ENCODE measurements around the gene CELSR3. TPM values are rescaled to one million over a fixed set of nuclear protein-coding genes. Genes with fewer than 3 reads are reported as not detected.

The CELSR3 gene
- total RNA-seq, 1 experiment from 2014 or later: 1.1 TPM

DNA sequence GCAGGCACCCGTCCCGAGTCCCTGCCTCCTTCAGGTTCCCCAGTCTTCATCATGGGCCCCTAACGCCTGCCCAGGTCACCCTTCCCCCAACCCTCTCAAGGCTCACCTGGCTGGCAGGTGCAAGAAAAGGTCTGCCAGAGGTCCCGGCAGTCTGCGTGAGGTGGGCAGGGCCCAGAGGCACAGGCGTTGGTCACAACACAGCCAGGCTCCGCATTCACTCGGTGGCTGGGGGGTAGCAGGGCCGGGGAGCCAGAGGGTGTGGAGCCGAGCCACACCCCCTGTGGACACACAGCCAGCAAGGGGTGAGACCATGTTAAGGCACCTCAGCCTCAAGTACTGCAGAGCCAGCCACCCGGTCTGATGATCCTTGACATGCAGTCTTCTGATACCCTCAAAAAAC is 10.9 kb downstream of the CELSR3 start:
- CTCF ChIA-PET: no interaction called here
- Histone ChIP-seq H3K4me3 (ENCODE audit: low read length) (no peak overlapping the region), H3F3A (ENCODE audit: low read length, unreplicated experiment) (no peaks in the 10 kb centered on the region), H2AFZ (ENCODE audit: low read length) (no peak overlapping the region), H4K20me1 (ENCODE audit: low read length) (no peaks in the 10 kb centered on the region), H3K9me3 (ENCODE audit: low read length) (no peaks in the 10 kb centered on the region), H3K9ac (ENCODE audit: low read length) (no peak overlapping the region), H3K4me1 (ENCODE audit: insufficient read depth, low read length) (no peaks in the 10 kb centered on the region), H3K79me2 (ENCODE audit: low read length) (no peaks in the 10 kb centered on the region), H3K27me3 (ENCODE audit: low read length) (no peaks in the 10 kb centered on the region), H3K27ac (ENCODE audit: low read length) (no peak overlapping the region), H3K4me2 (ENCODE audit: low read length) (no peak overlapping the region), H3K36me3 (ENCODE audit: low read depth, low read length) (no peaks in the 10 kb centered on the region), H3K9me2 (replicated peaks; ENCODE audit: low read length) (no peaks in the 10 kb centered on the region)
- no peak for TF ChIP-seq EZH2phosphoT487 (IDR thresholded peaks at IDR 0.05; ENCODE audit: borderline replicate concordance, low read length)
- DNase-seq (no peak), ATAC-seq (no peak)
- POLR2A ChIA-PET (ENCODE audit: unreplicated experiment): no interaction called here
- no TSS peak for BruUV-seq (replicated peaks)
- intact Hi-C loops (cut with micrococcal nuclease): no loop called here

DNA sequence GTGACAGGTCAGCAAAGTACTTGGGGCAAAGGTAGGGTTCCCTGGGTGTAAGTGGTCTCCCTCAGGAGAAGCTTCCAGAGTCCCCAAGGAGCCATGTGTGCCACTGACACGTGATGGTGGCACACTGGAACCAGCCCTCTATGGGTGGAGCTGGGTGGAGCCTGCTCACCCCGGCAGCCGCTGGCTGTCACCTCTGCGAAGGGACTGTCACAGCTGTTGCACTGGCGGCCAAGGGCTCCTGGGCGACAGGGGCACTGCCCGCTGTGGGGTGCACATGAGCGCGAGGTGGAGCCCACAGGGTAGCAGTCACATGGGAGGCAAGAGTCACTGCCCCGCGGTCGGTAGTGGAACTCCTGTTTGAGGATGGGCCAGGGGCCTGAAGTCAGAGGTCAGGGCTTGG is 12.0 kb downstream of the CELSR3 start:
- Histone ChIP-seq H3K79me2 (ENCODE audit: low read length) (no peaks in the 10 kb centered on the region), H3K27ac (ENCODE audit: low read length) (no peak overlapping the region), H3K9ac (ENCODE audit: low read length) (no peak overlapping the region), H3K4me3 (ENCODE audit: low read length) (no peak overlapping the region), H3F3A (ENCODE audit: low read length, unreplicated experiment) (no peaks in the 10 kb centered on the region), H3K36me3 (ENCODE audit: low read depth, low read length) (no peaks in the 10 kb centered on the region), H3K4me2 (ENCODE audit: low read length) (no peak overlapping the region), H3K9me3 (ENCODE audit: low read length) (no peaks in the 10 kb centered on the region), H3K27me3 (ENCODE audit: low read length) (no peaks in the 10 kb centered on the region), H4K20me1 (ENCODE audit: low read length) (no peaks in the 10 kb centered on the region), H2AFZ (ENCODE audit: low read length) (no peak overlapping the region), H3K4me1 (ENCODE audit: insufficient read depth, low read length) (no peaks in the 10 kb centered on the region), H3K9me2 (replicated peaks; ENCODE audit: low read length) (no peaks in the 10 kb centered on the region)
- POLR2A ChIA-PET (ENCODE audit: unreplicated experiment): no interaction called here
- CTCF ChIA-PET: no interaction called here
- ATAC-seq: no peak
- intact Hi-C loops (cut with micrococcal nuclease): no loop called here
- DNase-seq: no peak
- BruUV-seq (replicated peaks): no TSS peak
- TF ChIP-seq EZH2phosphoT487 (IDR thresholded peaks at IDR 0.05; ENCODE audit: borderline replicate concordance, low read length) (no peak), EZH2 (IDR thresholded peaks at IDR 0.05; ENCODE audit: low read length, unreplicated experiment) (no peak)
- TF ChIP-seq, protein P1, sequence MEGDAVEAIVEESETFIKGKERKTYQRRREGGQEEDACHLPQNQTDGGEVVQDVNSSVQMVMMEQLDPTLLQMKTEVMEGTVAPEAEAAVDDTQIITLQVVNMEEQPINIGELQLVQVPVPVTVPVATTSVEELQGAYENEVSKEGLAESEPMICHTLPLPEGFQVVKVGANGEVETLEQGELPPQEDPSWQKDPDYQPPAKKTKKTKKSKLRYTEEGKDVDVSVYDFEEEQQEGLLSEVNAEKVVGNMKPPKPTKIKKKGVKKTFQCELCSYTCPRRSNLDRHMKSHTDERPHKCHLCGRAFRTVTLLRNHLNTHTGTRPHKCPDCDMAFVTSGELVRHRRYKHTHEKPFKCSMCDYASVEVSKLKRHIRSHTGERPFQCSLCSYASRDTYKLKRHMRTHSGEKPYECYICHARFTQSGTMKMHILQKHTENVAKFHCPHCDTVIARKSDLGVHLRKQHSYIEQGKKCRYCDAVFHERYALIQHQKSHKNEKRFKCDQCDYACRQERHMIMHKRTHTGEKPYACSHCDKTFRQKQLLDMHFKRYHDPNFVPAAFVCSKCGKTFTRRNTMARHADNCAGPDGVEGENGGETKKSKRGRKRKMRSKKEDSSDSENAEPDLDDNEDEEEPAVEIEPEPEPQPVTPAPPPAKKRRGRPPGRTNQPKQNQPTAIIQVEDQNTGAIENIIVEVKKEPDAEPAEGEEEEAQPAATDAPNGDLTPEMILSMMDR (conservative IDR thresholded peaks at IDR 0.05; ENCODE audit: low read depth, low read length): no peak

DNA sequence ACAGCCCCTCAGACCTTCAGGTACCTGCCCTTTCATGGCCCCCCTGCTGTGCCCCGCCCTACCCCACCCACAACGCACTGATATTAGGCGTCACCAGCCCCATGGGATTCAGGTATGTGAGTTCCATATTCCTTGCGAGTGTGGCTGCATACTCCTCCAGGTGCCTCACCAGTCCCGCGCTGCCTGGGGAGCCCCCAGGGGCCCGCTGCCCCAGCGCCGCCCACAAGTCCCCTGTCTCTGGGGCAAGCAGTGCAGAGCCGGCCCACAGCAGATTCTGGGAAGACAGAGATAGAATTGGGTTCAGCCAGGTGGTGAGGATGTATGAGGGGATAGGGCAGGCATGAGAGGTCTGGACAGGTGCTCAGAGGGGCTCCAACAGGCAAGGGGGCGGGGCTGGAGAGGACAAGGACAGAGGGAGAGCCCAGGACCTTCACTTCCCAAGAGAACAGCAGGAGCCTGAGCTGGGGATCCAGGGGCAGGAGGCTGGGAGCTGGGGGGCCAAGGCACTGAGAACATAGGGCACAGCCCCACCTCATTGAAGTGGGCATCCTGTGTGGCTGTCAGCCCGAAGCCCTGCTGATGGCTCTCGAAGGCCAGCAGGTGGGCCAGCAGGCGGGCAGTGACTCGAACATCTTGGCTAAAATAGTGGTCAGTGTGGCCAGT is 14.4 kb downstream of the CELSR3 start:
- Histone ChIP-seq H2AFZ (ENCODE audit: low read length) (no peak overlapping the region), H3K4me1 (ENCODE audit: insufficient read depth, low read length) (no peaks in the 10 kb centered on the region), H3F3A (ENCODE audit: low read length, unreplicated experiment) (no peaks in the 10 kb centered on the region), H3K4me2 (ENCODE audit: low read length) (no peak overlapping the region), H3K79me2 (ENCODE audit: low read length) (no peaks in the 10 kb centered on the region), H4K20me1 (ENCODE audit: low read length) (no peaks in the 10 kb centered on the region), H3K9me3 (ENCODE audit: low read length) (no peaks in the 10 kb centered on the region), H3K27ac (ENCODE audit: low read length) (no peak overlapping the region), H3K9ac (ENCODE audit: low read length) (no peak overlapping the region), H3K36me3 (ENCODE audit: low read depth, low read length) (no peaks in the 10 kb centered on the region), H3K27me3 (ENCODE audit: low read length) (no peaks in the 10 kb centered on the region), H3K9me2 (replicated peaks; ENCODE audit: low read length) (no peaks in the 10 kb centered on the region), H3K4me3 (ENCODE audit: low read length) (no peak overlapping the region)
- POLR2A ChIA-PET (ENCODE audit: unreplicated experiment): no interaction called here
- CTCF ChIA-PET: no interaction called here
- TF ChIP-seq EZH2phosphoT487 (IDR thresholded peaks at IDR 0.05; ENCODE audit: borderline replicate concordance, low read length): no peak
- TF ChIP-seq EZH2 (IDR thresholded peaks at IDR 0.05; ENCODE audit: low read length, unreplicated experiment): no peak
- TF ChIP-seq, protein P1 (conservative IDR thresholded peaks at IDR 0.05; ENCODE audit: low read depth, low read length): no peak
- no peak for ATAC-seq
- BruUV-seq (replicated peaks): no TSS peak
- no peak for DNase-seq
- intact Hi-C loops (cut with micrococcal nuclease): no loop called here

Data from PC-3 (cell line).